SK-N-SH treated with all-trans-retinoic acid at 6 μM for 48 hours (cell line): Measurements from ENCODE around the gene ATP6V0C.
A peak's percentile ranks its signal among the peaks of the same experiment; 100 is the strongest.

Experiments used
- ATAC-seq: fragments of 200-7000 bp; cut with Tn5 transposase; 3 replicates; pipeline ENCODE4 v1.9.1; 2020; ENCODE audit warnings: mild to moderate bottlenecking, moderate library complexity
- ARNTL ChIP-seq: fragments of 450-650 bp; formaldehyde crosslinking; IDR thresholded peaks from 2 replicates; pipeline ENCODE4 v1.5.0; 2020; ENCODE audit warnings: low read depth, mild to moderate bottlenecking, moderate library complexity, borderline replicate concordance
- BACH2 ChIP-seq: fragments of 250-450 bp; sonication (Bioruptor Pico); IDR thresholded peaks from 2 replicates; pipeline ENCODE4 v1.9.0; 2021; ENCODE audit warnings: mild to moderate bottlenecking, borderline replicate concordance
- CREB5 ChIP-seq: fragments of 250-450 bp; sonication (Bioruptor Pico); IDR thresholded peaks from 2 replicates; pipeline ENCODE4 v1.5.1; 2020; ENCODE audit warnings: low read depth, mild to moderate bottlenecking, moderate library complexity
- CSDC2 ChIP-seq: fragments of 250-450 bp; sonication (Bioruptor Pico); IDR thresholded peaks from 2 replicates; pipeline ENCODE4 v1.5.0; 2020; ENCODE audit warnings: mild to moderate bottlenecking, moderate library complexity
- GLIS3 ChIP-seq: fragments of 250-450 bp; sonication (Bioruptor Pico); IDR thresholded peaks from 2 replicates; pipeline ENCODE4 v1.5.0; 2020; ENCODE audit warnings: mild to moderate bottlenecking, moderate library complexity
- ISL1 ChIP-seq: fragments of 250-450 bp; sonication (Bioruptor Pico); IDR thresholded peaks from 2 replicates; pipeline ENCODE4 v2.1.2; 2022; ENCODE audit warnings: mild to moderate bottlenecking, moderate library complexity
- OSR1 ChIP-seq: fragments of 250-450 bp; sonication (Bioruptor Pico); IDR thresholded peaks from 2 replicates; pipeline ENCODE4 v1.8.0; 2022; ENCODE audit warnings: moderate library complexity, mild to moderate bottlenecking, inconsistent platforms
- PATZ1 ChIP-seq: fragments of 250-450 bp; sonication (Bioruptor Pico); IDR thresholded peaks from 2 replicates; pipeline ENCODE4 v1.8.0; 2020; ENCODE audit warnings: mild to moderate bottlenecking, moderate library complexity, borderline replicate concordance
- POU6F1 ChIP-seq: fragments of 250-450 bp; sonication (Bioruptor Pico); IDR thresholded peaks from 2 replicates; pipeline ENCODE4 v1.8.0; 2021; ENCODE audit warnings: low read depth, mild to moderate bottlenecking, moderate library complexity, borderline replicate concordance
- PPARA ChIP-seq: fragments of 250-450 bp; sonication (Bioruptor Pico); IDR thresholded peaks from 2 replicates; pipeline ENCODE4 v1.5.0; 2020; ENCODE audit warnings: mild to moderate bottlenecking, borderline replicate concordance
- RARB ChIP-seq: fragments of 250-450 bp; sonication (Bioruptor Pico); IDR thresholded peaks from 2 replicates; pipeline ENCODE4 v1.8.0; 2021; ENCODE audit warnings: mild to moderate bottlenecking, moderate library complexity
- SNAI2 ChIP-seq: fragments of 250-450 bp; sonication (Bioruptor Pico); IDR thresholded peaks from 2 replicates; pipeline ENCODE4 v1.5.0; 2020; ENCODE audit warnings: mild to moderate bottlenecking, moderate library complexity
- TCF4 ChIP-seq: fragments of 250-450 bp; sonication (Bioruptor Pico); IDR thresholded peaks from 2 replicates; pipeline ENCODE4 v1.8.0; 2021; ENCODE audit warnings: mild to moderate bottlenecking, moderate library complexity, borderline replicate concordance
- TOX ChIP-seq: fragments of 250-450 bp; sonication (Bioruptor Pico); IDR thresholded peaks from 2 replicates; pipeline ENCODE4 v1.8.0; 2021; ENCODE audit warnings: mild to moderate bottlenecking, moderate library complexity, borderline replicate concordance
- TSHZ2 ChIP-seq: fragments of 250-450 bp; sonication (Bioruptor Pico); IDR thresholded peaks from 2 replicates; pipeline ENCODE4 v1.5.0; 2020; ENCODE audit warnings: mild to moderate bottlenecking, moderate library complexity
- ZC3H10 ChIP-seq: fragments of 250-450 bp; sonication (Bioruptor Pico); IDR thresholded peaks from 2 replicates; pipeline ENCODE4 v1.5.1; 2021; ENCODE audit warnings: mild to moderate bottlenecking, moderate library complexity
- ZFP3 ChIP-seq: fragments of 250-450 bp; sonication (Bioruptor Pico); IDR thresholded peaks from 2 replicates; pipeline ENCODE4 v1.5.0; 2020; ENCODE audit warnings: mild to moderate bottlenecking, moderate library complexity
- ZFP30 ChIP-seq: fragments of 450-650 bp; formaldehyde crosslinking; IDR thresholded peaks from 2 replicates; pipeline ENCODE4 v1.5.0; 2022; ENCODE audit warnings: mild to moderate bottlenecking, moderate library complexity
- ZNF565 ChIP-seq: fragments of 450-650 bp; formaldehyde crosslinking; conservative IDR thresholded peaks from 2 replicates; pipeline ENCODE4 v1.5.0; 2020; ENCODE audit warnings: low read depth, mild to moderate bottlenecking, moderate library complexity
- ZNF70 ChIP-seq: fragments of 450-650 bp; formaldehyde crosslinking; IDR thresholded peaks from 2 replicates; pipeline ENCODE4 v1.5.0; 2020; ENCODE audit warnings: mild to moderate bottlenecking, moderate library complexity
- ZNF8 ChIP-seq: fragments of 450-650 bp; formaldehyde crosslinking; IDR thresholded peaks from 2 replicates; pipeline ENCODE4 v1.5.0; 2020; ENCODE audit warnings: mild to moderate bottlenecking, moderate library complexity
- TF ChIP-seq, protein P1 (sequence below): fragments of 250-450 bp; sonication (Bioruptor Pico); IDR thresholded peaks from 2 replicates; pipeline ENCODE4 v1.5.1; 2021; ENCODE audit warnings: mild to moderate bottlenecking, moderate library complexity

ATP6V0C gene

GRCh38 chr16:2497116-2497630 is 16.6 kb upstream of the ATP6V0C start:
- ATAC-seq: no peak

DNA sequence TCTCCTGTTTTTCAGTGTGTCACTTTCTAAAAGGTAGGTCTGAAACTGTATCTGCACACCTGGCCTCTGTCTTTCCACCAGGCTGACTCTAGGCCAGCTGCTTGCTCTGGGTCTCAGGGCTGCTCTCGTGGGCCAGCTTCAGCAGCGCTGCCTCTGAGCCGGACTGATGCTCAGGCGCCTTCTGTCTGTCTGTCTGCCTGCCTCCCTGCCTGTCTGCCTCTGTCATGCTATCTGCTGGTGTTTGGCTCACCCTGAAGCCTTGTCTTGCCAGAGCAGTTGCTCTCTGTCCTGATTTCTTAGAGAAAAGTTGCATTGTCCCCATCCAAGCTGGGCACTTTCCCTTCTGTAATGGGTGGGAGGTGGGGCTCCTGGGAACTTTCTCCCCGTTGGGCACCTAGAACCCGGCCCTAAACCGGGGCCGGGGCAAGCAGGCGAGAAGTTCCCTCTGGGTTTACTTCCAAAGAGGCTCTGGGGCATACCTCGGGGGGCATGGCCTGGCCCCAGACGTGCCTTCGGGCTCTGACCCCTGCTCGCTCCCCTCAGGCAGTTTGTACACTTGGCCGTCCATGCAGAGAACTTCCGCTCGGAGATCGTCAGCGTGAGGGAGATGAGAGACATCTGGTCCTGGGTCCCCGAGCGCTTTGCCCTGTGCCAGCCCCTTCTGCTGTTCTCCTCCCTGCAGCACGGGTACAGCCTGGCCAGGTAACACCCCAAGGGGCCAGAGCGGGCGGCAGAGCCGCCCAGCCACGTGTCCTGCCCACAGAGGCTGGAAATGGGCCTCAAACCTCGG is 15.9 kb upstream of the ATP6V0C start:
- no peak for ATAC-seq
- no peak for TF ChIP-seq ZNF8
- TF ChIP-seq ZNF565 (CRISPR knock-in tag): no peak
- no peak for TF ChIP-seq GLIS3 (CRISPR knock-in tag)
- no peak for TF ChIP-seq ZNF70 (CRISPR knock-in tag)
- TF ChIP-seq PATZ1: no peak
- TF ChIP-seq, protein P1, sequence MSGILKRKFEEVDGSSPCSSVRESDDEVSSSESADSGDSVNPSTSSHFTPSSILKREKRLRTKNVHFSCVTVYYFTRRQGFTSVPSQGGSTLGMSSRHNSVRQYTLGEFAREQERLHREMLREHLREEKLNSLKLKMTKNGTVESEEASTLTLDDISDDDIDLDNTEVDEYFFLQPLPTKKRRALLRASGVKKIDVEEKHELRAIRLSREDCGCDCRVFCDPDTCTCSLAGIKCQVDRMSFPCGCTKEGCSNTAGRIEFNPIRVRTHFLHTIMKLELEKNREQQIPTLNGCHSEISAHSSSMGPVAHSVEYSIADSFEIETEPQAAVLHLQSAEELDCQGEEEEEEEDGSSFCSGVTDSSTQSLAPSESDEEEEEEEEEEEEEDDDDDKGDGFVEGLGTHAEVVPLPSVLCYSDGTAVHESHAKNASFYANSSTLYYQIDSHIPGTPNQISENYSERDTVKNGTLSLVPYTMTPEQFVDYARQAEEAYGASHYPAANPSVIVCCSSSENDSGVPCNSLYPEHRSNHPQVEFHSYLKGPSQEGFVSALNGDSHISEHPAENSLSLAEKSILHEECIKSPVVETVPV (CRISPR knock-in tag): no peak
- no peak for TF ChIP-seq ISL1 (CRISPR knock-in tag)
- TF ChIP-seq ZC3H10 (CRISPR knock-in tag): no peak
- no peak for TF ChIP-seq TOX (CRISPR knock-in tag)
- TF ChIP-seq ZFP30 (CRISPR knock-in tag): no peak
- TF ChIP-seq CREB5 (CRISPR knock-in tag): no peak

More at GRCh38 chr16:2497116-2497630, 16.6 kb upstream of the ATP6V0C start:
- TF ChIP-seq ZNF70 (CRISPR knock-in tag): no peak
- no peak for TF ChIP-seq TCF4 (CRISPR knock-in tag)
- TF ChIP-seq RARB (CRISPR knock-in tag): no peak
- TF ChIP-seq BACH2 (CRISPR knock-in tag): no peak
- 0 out of 2 replicates have a peak, but pooled peaks have one; percentile 27 for TF ChIP-seq SNAI2 (CRISPR knock-in tag)
- no peak for TF ChIP-seq ZNF565 (CRISPR knock-in tag)
- no peak for TF ChIP-seq GLIS3 (CRISPR knock-in tag)
- TF ChIP-seq, all 23 proteins: peak for 1

GRCh38 chr16:2498531-2499253 is 15.1 kb upstream of the ATP6V0C start:
- TF ChIP-seq OSR1 (CRISPR knock-in tag) (no peak), CSDC2 (CRISPR knock-in tag) (no peak), POU6F1 (CRISPR knock-in tag) (no peak), PPARA (CRISPR knock-in tag) (no peak), PATZ1 (no peak), ISL1 (CRISPR knock-in tag) (no peak), TSHZ2 (CRISPR knock-in tag) (no peak), ZNF565 (CRISPR knock-in tag) (no peak), ZC3H10 (CRISPR knock-in tag) (no peak), TOX (CRISPR knock-in tag) (no peak), ZFP30 (CRISPR knock-in tag) (no peak), RARB (CRISPR knock-in tag) (no peak), ZFP3 (CRISPR knock-in tag) (no peak), BACH2 (CRISPR knock-in tag) (no peak), ARNTL (no peak), TCF4 (CRISPR knock-in tag) (no peak), CREB5 (CRISPR knock-in tag) (no peak)
- ATAC-seq: no peak
